Activated CD8-positive, alpha-beta memory T cell treated with anti-CD3 and anti-CD28 coated beads, Interleukin-2, amount 10 ng/mL, durations not matched to agents 7 days and 5 days (primary cell): ENCODE results near the gene CEACAM3. TPM values are rescaled to one million over a fixed set of nuclear protein-coding genes. Genes with fewer than 3 reads are reported as not detected.
A peak's percentile ranks its signal among the peaks of the same experiment; 100 is the strongest.

Source experiments
- ATAC-seq: fragments of 150-1000 bp; cut with Tn5 transposase; one replicate; pipeline ENCODE4 v1.10.0; 2021; ENCODE audit warnings: moderate library complexity
- CTCF ChIA-PET: fragments of 350-600 bp; sonication (Branson Sonifier 250); formaldehyde crosslinking; loops from one replicate; lab custom pipeline; 2021; ENCODE audit warnings: antibody characterized with exemption; lab: Charles Lee
- DNase-seq: peaks from one replicate; pipeline ENCODE4 v3.0.0-alpha.2; 2020
- H3K27ac Mint-ChIP-seq: one replicate; pipeline ENCODE4 v1.8.0; 2021; ENCODE audit warnings: mild to moderate bottlenecking, mixed read lengths
- H3K27me3 Mint-ChIP-seq: one replicate; pipeline ENCODE4 v1.8.0; 2021; ENCODE audit warnings: mixed read lengths
- H3K36me3 Mint-ChIP-seq: one replicate; pipeline ENCODE4 v1.8.0; 2021; ENCODE audit warnings: mild to moderate bottlenecking, mixed read lengths
- H3K4me1 Mint-ChIP-seq: one replicate; pipeline ENCODE4 v1.8.0; 2021; ENCODE audit warnings: mixed read lengths
- H3K4me3 Mint-ChIP-seq: one replicate; pipeline ENCODE4 v1.8.0; 2021; ENCODE audit warnings: mild to moderate bottlenecking, moderate library complexity, mixed read lengths
- H3K9me3 Mint-ChIP-seq: one replicate; pipeline ENCODE4 v1.8.0; 2022; ENCODE audit warnings: low read depth, mixed read lengths
- total RNA-seq, 2 experiments: library from RNA; stranded (reverse); gene quantifications; one replicate each; pipeline ENCODE4 v1.2.3, GENCODE V29; 2021

The CEACAM3 gene
- total RNA-seq, 2 experiments from 2014 or later, result not detected

- Mint-ChIP-seq H3K36me3 (no peaks in the 10 kb centered on the region), H3K27ac (no peak overlapping the region), H3K4me3 (no peak overlapping the region), H3K27me3 (peaks cover 39% of the 10 kb centered on the region), H3K4me1 (peaks cover 3% of the 10 kb centered on the region), H3K9me3 (no peaks in the 10 kb centered on the region)
- CTCF ChIA-PET, result interaction anchor here (0.6 to 6.6 kb wide), 17 partner anchors 9 to 343 kb away, joined by 3 to 105 read pairs (median 5); no protein-coding TSS in a partner anchor
- DNase-seq, result peak; percentile 56
- peak; percentile 78 for ATAC-seq
Observed at GRCh38 chr19:41821003-41821735, 24.8 kb downstream of the CEACAM3 start.

- no peaks in the 10 kb centered on the region for H3K4me1 Mint-ChIP-seq
- CTCF ChIA-PET, result interaction anchor here (0.6 to 3.3 kb wide), 7 partner anchors 14 to 887 kb away, joined by 3 to 14 read pairs (median 4); no protein-coding TSS in a partner anchor
- ATAC-seq, result no peak
- no peak overlapping the region for H3K4me3 Mint-ChIP-seq
- H3K36me3 Mint-ChIP-seq, result no peaks in the 10 kb centered on the region
- DNase-seq, result no peak
- peaks cover 37% of the 10 kb centered on the region for H3K27me3 Mint-ChIP-seq
- no peak overlapping the region for H3K27ac Mint-ChIP-seq
- no peaks in the 10 kb centered on the region for H3K9me3 Mint-ChIP-seq
Observed at GRCh38 chr19:41837981-41838708, 41.8 kb downstream of the CEACAM3 start.

- Mint-ChIP-seq H3K36me3 (no peaks in the 10 kb centered on the region), H3K27me3 (peaks cover 43% of the 10 kb centered on the region), H3K27ac (no peak overlapping the region), H3K4me3 (no peak overlapping the region), H3K9me3 (no peaks in the 10 kb centered on the region), H3K4me1 (no peaks in the 10 kb centered on the region)
- DNase-seq (no peak), ATAC-seq (no peak)
- CTCF ChIA-PET, result interaction anchor here (0.8 to 0.9 kb wide), 2 partner anchors 53 to 132 kb away, joined by 3 read pairs; no protein-coding TSS in a partner anchor
Observed at GRCh38 chr19:41839211-41839610, 42.8 kb downstream of the CEACAM3 start.

- DNase-seq (no peak), ATAC-seq (no peak)
- no peaks in the 10 kb centered on the region for H3K36me3 Mint-ChIP-seq
- H3K4me3 Mint-ChIP-seq, result no peak overlapping the region
- CTCF ChIA-PET, result interaction anchor here (0.8 to 1.4 kb wide), 4 partner anchors 9 to 48 kb away, joined by 3 to 4 read pairs (median 3); partner anchors contain the start of gene RPS19
- H3K4me1 Mint-ChIP-seq, result no peaks in the 10 kb centered on the region
- H3K27ac Mint-ChIP-seq, result no peak overlapping the region
- H3K9me3 Mint-ChIP-seq, result no peaks in the 10 kb centered on the region
- peaks cover 20% of the 10 kb centered on the region for H3K27me3 Mint-ChIP-seq
Observed at GRCh38 chr19:41843371-41843770, 47.0 kb downstream of the CEACAM3 start.

- Mint-ChIP-seq H3K9me3 (no peaks in the 10 kb centered on the region), H3K4me3 (no peak within 1 kb of the TSS), H3K36me3 (no peaks in the 10 kb centered on the region), H3K4me1 (no peaks in the 10 kb centered on the region), H3K27me3 (peaks cover 14% of the 10 kb centered on the region), H3K27ac (no peak within 1 kb of the TSS)
- ATAC-seq (no peak), DNase-seq (no peak)
- CTCF ChIA-PET, result no interaction called here
Observed at GRCh38 chr19:41844601-41845000, 48.2 kb downstream of the CEACAM3 start, which contains the start of gene LYPD4. TSS of gene LYPD4 (minus strand) at chr19:41844683. CDS start at chr19:41839285, 5,398 bp downstream.

GRCh38 chr19:41845001-41845050 lies 48.4 kb downstream of the CEACAM3 start, which contains the start of gene DMRTC2:
TSS of gene DMRTC2 (plus strand) at chr19:41845042. CDS start at chr19:41847429, 2,387 bp downstream.
- no peaks in the 10 kb centered on the region for H3K36me3 Mint-ChIP-seq
- DNase-seq, result no peak
- no peaks in the 10 kb centered on the region for H3K9me3 Mint-ChIP-seq
- CTCF ChIA-PET, result no interaction called here
- no peak within 1 kb of the TSS for H3K4me3 Mint-ChIP-seq
- peaks cover 13% of the 10 kb centered on the region for H3K27me3 Mint-ChIP-seq
- no peaks in the 10 kb centered on the region for H3K4me1 Mint-ChIP-seq
- no peak within 1 kb of the TSS for H3K27ac Mint-ChIP-seq
- no peak for ATAC-seq

GRCh38 chr19:41845051-41845590 lies 48.7 kb downstream of the CEACAM3 start:
- H3K4me1 Mint-ChIP-seq, result no peaks in the 10 kb centered on the region
- CTCF ChIA-PET, result no interaction called here
- no peaks in the 10 kb centered on the region for H3K9me3 Mint-ChIP-seq
- ATAC-seq (no peak), DNase-seq (no peak)
- peaks cover 13% of the 10 kb centered on the region for H3K27me3 Mint-ChIP-seq
- H3K27ac Mint-ChIP-seq, result no peak overlapping the region
- H3K36me3 Mint-ChIP-seq, result no peaks in the 10 kb centered on the region
- no peak overlapping the region for H3K4me3 Mint-ChIP-seq

- Mint-ChIP-seq H3K36me3 (no peaks in the 10 kb centered on the region), H3K9me3 (no peaks in the 10 kb centered on the region), H3K27ac (no peak overlapping the region), H3K4me1 (no peaks in the 10 kb centered on the region), H3K27me3 (peaks cover 29% of the 10 kb centered on the region), H3K4me3 (no peak overlapping the region)
- ATAC-seq (no peak), DNase-seq (no peak)
- CTCF ChIA-PET, result no interaction called here
Observed at GRCh38 chr19:41847351-41848105, 51.1 kb downstream of the CEACAM3 start.

- Mint-ChIP-seq H3K4me1 (no peaks in the 10 kb centered on the region), H3K27ac (no peak overlapping the region), H3K9me3 (no peaks in the 10 kb centered on the region), H3K36me3 (no peaks in the 10 kb centered on the region), H3K4me3 (no peak overlapping the region), H3K27me3 (peaks cover 35% of the 10 kb centered on the region)
- no peak for DNase-seq
- CTCF ChIA-PET, result interaction anchor here (1.3 to 1.4 kb wide), 2 partner anchors 11 to 18 kb away, joined by 3 to 4 read pairs; partner anchors contain the start of gene RPS19
- ATAC-seq, result no peak
Observed at GRCh38 chr19:41848666-41849065, 52.3 kb downstream of the CEACAM3 start.

GRCh38 chr19:41849067-41849466 lies 52.7 kb downstream of the CEACAM3 start:
- no peak overlapping the region for H3K4me3 Mint-ChIP-seq
- DNase-seq, result no peak
- peaks cover 33% of the 10 kb centered on the region for H3K27me3 Mint-ChIP-seq
- H3K4me1 Mint-ChIP-seq, result no peaks in the 10 kb centered on the region
- CTCF ChIA-PET, result interaction anchor here (0.9 to 1.4 kb wide), 4 partner anchors 11 to 109 kb away, joined by 3 to 5 read pairs (median 4); partner anchors contain the start of gene RPS19
- no peak overlapping the region for H3K27ac Mint-ChIP-seq
- H3K9me3 Mint-ChIP-seq, result no peaks in the 10 kb centered on the region
- no peaks in the 10 kb centered on the region for H3K36me3 Mint-ChIP-seq
- no peak for ATAC-seq

- no peaks in the 10 kb centered on the region for H3K9me3 Mint-ChIP-seq
- DNase-seq (no peak), ATAC-seq (no peak)
- H3K27me3 Mint-ChIP-seq, result peaks cover 40% of the 10 kb centered on the region
- H3K4me3 Mint-ChIP-seq, result no peak overlapping the region
- H3K27ac Mint-ChIP-seq, result no peak overlapping the region
- H3K4me1 Mint-ChIP-seq, result no peaks in the 10 kb centered on the region
- CTCF ChIA-PET, result interaction anchor here (0.9 to 3.2 kb wide), 3 partner anchors 9 to 14 kb away, joined by 3 to 14 read pairs (median 3); partner anchors contain the start of gene RPS19
- H3K36me3 Mint-ChIP-seq, result no peaks in the 10 kb centered on the region
Observed at GRCh38 chr19:41850381-41850780, 54.0 kb downstream of the CEACAM3 start.

- ATAC-seq, result no peak
- H3K36me3 Mint-ChIP-seq, result no peaks in the 10 kb centered on the region
- DNase-seq, result no peak
- no peaks in the 10 kb centered on the region for H3K9me3 Mint-ChIP-seq
- CTCF ChIA-PET, result interaction anchor here (0.6 to 3.2 kb wide), 6 partner anchors 8 to 76 kb away, joined by 3 to 14 read pairs (median 3); partner anchors contain the start of gene RPS19
- no peak overlapping the region for H3K4me3 Mint-ChIP-seq
- peaks cover 40% of the 10 kb centered on the region for H3K27me3 Mint-ChIP-seq
- H3K4me1 Mint-ChIP-seq, result no peaks in the 10 kb centered on the region
- H3K27ac Mint-ChIP-seq, result no peak overlapping the region
Observed at GRCh38 chr19:41851456-41851855, 55.1 kb downstream of the CEACAM3 start.

GRCh38 chr19:41853344-41853743 lies 57.0 kb downstream of the CEACAM3 start:
- Mint-ChIP-seq H3K27me3 (peaks cover 40% of the 10 kb centered on the region), H3K4me1 (no peaks in the 10 kb centered on the region), H3K36me3 (no peaks in the 10 kb centered on the region), H3K4me3 (no peak overlapping the region), H3K9me3 (no peaks in the 10 kb centered on the region), H3K27ac (no peak overlapping the region)
- no peak for ATAC-seq
- CTCF ChIA-PET, result interaction anchor here (0.8 to 3.2 kb wide), 5 partner anchors 10 to 99 kb away, joined by 3 to 14 read pairs (median 3); no protein-coding TSS in a partner anchor
- DNase-seq, result no peak
